ENCODE data around the gene WHRN.

Gene WHRN

GRCh38 chr9:114446672-114447450 lies 58.4 kb downstream of the WHRN start:
- H3K4me3 ChIP-seq (replicated peaks in 1 of 2; ENCODE audit: low read depth in 2 of 2, low read length in 2 of 2), result no peak overlapping the region
- TF ChIP-seq CTCF (IDR thresholded peaks at IDR 0.05; ENCODE audit: low read depth, low read length), result no peak
- DNase-seq (ENCODE audit: low read depth in 2 of 2), result no peak

- no peak for TF ChIP-seq CTCF (IDR thresholded peaks at IDR 0.05; ENCODE audit: low read depth, low read length)
- DNase-seq (ENCODE audit: low read depth in 2 of 2), result peak; percentile 49 to 61
- H3K4me3 ChIP-seq (replicated peaks in 1 of 2; ENCODE audit: low read depth in 2 of 2, low read length in 2 of 2), result no peak overlapping the region
Measured at GRCh38 chr9:114446036-114446435, 59.2 kb downstream of the WHRN start.

DNA sequence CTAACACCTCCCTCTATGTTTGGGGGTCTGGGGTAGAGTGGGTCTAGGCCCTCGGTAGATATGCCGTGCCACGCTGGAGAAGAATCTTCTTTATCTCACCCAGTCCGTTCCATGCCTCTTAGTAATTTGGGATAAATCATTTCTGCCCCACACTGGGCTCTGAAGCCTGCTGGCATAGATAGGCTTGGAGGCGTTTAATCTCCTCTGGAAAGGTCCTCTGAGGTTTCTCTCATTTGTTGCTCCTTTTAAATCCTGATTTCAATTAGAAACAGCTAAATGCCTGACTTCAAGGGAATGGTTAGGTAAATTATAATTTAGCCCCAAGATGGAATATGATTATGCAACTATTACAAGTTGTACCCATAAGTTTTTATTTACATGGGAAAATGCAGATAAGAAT lies 59.7 kb downstream of the WHRN start:
- DNase-seq (ENCODE audit: low read depth in 2 of 2), result no peak
- TF ChIP-seq CTCF (IDR thresholded peaks at IDR 0.05; ENCODE audit: low read depth, low read length), result no peak
- H3K4me3 ChIP-seq (replicated peaks in 1 of 2; ENCODE audit: low read depth in 2 of 2, low read length in 2 of 2), result no peak overlapping the region

DNA sequence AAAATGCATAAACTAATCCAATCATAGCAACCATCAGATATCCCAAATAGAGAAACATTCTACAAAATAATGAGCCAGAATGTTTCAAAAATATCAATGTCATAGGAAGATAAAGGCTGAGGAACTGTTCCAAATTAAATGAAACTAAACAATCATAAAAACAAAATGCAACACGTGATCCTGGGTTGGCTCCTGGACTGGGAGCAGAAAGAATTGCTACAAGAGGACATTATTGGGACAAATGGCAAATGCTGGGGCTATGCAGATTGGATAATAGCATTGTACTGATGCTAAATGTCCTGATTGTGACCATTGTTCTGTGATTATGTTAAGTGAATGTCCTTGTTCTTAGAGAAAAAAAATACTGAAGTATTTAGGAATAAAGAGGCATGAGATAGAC lies 63.3 kb downstream of the WHRN start:
- no peak for DNase-seq (ENCODE audit: low read depth in 2 of 2)
- TF ChIP-seq CTCF (IDR thresholded peaks at IDR 0.05; ENCODE audit: low read depth, low read length), result no peak
- no peak overlapping the region for H3K4me3 ChIP-seq (replicated peaks in 1 of 2; ENCODE audit: low read depth in 2 of 2, low read length in 2 of 2)

GRCh38 chr9:114437401-114437893 lies 67.8 kb downstream of the WHRN start:
- DNase-seq (ENCODE audit: low read depth in 2 of 2), result no peak
- H3K4me3 ChIP-seq (replicated peaks in 1 of 2; ENCODE audit: low read depth in 2 of 2, low read length in 2 of 2), result no peak overlapping the region
- TF ChIP-seq CTCF (IDR thresholded peaks at IDR 0.05; ENCODE audit: low read depth, low read length), result no peak

DNA sequence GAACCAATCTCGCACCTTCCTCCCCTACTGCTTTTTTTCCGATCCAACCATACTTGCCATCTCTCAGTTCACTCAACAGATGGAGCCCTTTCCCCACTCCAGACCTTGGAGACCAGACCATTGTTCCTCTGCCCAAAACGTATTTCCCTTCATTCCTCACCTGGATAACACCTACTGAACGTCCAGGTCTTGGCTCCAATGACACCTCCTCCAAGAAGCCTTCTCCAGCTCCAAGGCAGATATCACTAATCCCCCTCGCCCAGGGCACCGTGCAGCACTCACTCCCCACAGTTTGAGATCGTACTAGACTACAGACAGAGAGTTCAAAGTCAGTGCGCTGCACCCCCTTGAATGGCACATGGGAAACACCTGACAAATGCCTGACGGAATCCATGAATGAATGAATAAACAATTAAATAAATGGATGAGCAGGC lies 70.4 kb downstream of the WHRN start:
- H3K4me3 ChIP-seq (replicated peaks in 1 of 2; ENCODE audit: low read depth in 2 of 2, low read length in 2 of 2), result no peak overlapping the region
- peak; percentile 56 to 62 for DNase-seq (ENCODE audit: low read depth in 2 of 2)
- peak; percentile 74 for TF ChIP-seq CTCF (IDR thresholded peaks at IDR 0.05; ENCODE audit: low read depth, low read length)

All from cardiac fibroblast (primary cell).